ENCODE measurements around the gene RHOT2. TPM values are rescaled to one million over a fixed set of nuclear protein-coding genes. Genes with fewer than 3 reads are reported as not detected.

Gene RHOT2
- total and polyA plus RNA-seq, 2 of the 8 experiments (the other 6 are each of a cell fraction or from before 2014, with no cell fraction given): 149 to 194 TPM

DNA sequence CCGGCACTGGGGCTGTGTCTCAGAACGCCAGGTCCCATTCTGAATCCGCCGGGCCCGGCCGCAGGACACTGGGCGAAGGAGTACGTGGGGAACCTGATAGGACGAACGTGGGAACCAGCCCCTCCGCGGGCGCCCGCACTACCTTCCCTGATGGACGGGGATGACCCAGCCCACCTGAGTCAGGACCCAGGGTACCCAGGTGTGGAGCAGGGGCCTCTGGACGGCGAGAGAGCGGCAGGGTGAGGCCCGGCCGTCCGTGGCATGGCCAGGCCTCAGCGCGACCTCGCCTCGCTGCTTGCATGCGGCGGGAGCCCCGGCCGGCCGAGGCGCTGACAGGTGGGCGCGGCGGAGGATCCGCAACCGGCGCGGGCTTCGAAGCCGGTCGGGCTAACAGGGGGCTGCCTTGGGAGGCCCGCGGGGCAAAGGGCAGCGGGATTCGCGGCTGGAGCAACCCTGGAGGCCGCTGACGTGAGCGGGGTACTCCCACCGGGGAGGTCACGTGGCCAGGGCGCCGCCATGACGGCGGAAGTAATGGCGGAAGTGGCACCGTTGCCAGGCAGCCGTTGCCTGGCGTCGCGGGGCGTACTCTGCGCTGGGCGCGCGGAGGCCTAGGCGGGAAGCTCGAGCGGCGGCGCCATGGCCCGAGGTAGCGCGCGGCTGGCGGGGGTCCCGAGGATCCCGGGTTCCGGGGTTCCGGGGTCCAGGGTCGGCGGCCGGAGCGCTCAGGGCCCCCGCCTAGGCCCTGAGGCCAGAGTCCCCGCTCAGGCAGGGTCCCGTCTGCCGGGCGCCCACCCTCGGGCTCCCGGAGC lies 18.9 kb upstream of the RHOT2 start, which contains the start of gene WDR90:
Gene WDR90, plus strand, starts transcription at position 585 of the 809 bp plus-strand sequence. Its CDS starts 52 bp downstream, at position 637.
- FAIRE-seq: no peak
- TF ChIP-seq SRF (IDR thresholded peaks at IDR 0.05; ENCODE audit: low read depth, low read length) (no peak), JUND (IDR thresholded peaks at IDR 0.05; ENCODE audit: low read length) (no peak), TAF1 (IDR thresholded peaks at IDR 0.05; ENCODE audit: low read depth, low read length) (0 out of 2 replicates have a peak, but pooled peaks have one; percentile 52), NANOG (IDR thresholded peaks at IDR 0.05; ENCODE audit: insufficient read depth, low read depth, low read length, poor library complexity, severe bottlenecking) (no peak), CBX8 (IDR thresholded peaks at IDR 0.05; ENCODE audit: borderline replicate concordance, low read depth, low read length) (no peak), TEAD4 (IDR thresholded peaks at IDR 0.05; ENCODE audit: low read depth, low read length) (no peak), SP4 (IDR thresholded peaks at IDR 0.05; ENCODE audit: low read length) (peak; percentile 75; the same call in 1 of the 2 replicates), BACH1 (IDR thresholded peaks at IDR 0.05; ENCODE audit: low read length) (no peak), POU5F1 (IDR thresholded peaks at IDR 0.05; ENCODE audit: low read depth, low read length) (no peak)
- TF ChIP-seq, protein P1, sequence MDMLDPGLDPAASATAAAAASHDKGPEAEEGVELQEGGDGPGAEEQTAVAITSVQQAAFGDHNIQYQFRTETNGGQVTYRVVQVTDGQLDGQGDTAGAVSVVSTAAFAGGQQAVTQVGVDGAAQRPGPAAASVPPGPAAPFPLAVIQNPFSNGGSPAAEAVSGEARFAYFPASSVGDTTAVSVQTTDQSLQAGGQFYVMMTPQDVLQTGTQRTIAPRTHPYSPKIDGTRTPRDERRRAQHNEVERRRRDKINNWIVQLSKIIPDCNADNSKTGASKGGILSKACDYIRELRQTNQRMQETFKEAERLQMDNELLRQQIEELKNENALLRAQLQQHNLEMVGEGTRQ (IDR thresholded peaks at IDR 0.05; ENCODE audit: low read length): peak; percentile 96

More for the DNA sequence above, 18.9 kb upstream of the RHOT2 start, which contains the start of gene WDR90:
- H4K8ac ChIP-seq (ENCODE audit: extremely low read depth, insufficient read depth, low read length): peak within 1 kb of the TSS; percentile 82
- H4K5ac ChIP-seq (ENCODE audit: insufficient read length, low read depth, low read length): peak within 1 kb of the TSS; percentile 28
- H3K9me3 ChIP-seq (ENCODE audit: insufficient read depth in 2 of 2, low read depth in 1 of 2, low read length in 1 of 2): no peaks in the 10 kb centered on the region
- POLR2A ChIA-PET (ENCODE audit: partially characterized antibody): interaction anchor here (0.8 to 2.9 kb wide), 21 partner anchors 9 to 278 kb away, joined by 3 to 14 read pairs (median 4); partner anchors contain the start of genes JMJD8, METTL26, MRPL28 and RHBDL1
- CTCF ChIA-PET (ENCODE audit: partially characterized antibody): interaction anchor here (0.6 to 7.9 kb wide), 25 partner anchors 8 to 638 kb away, joined by 3 to 104 read pairs (median 5); partner anchors contain the start of genes JMJD8, METTL26, NHLRC4 and RHBDL1
- H3K4ac ChIP-seq (replicated peaks; ENCODE audit: insufficient read length, low read depth, low read length): no peak within 1 kb of the TSS
- H4K91ac ChIP-seq (replicated peaks; ENCODE audit: insufficient read length, low read length): peak within 1 kb of the TSS; percentile 6
- no peaks in the 10 kb centered on the region; the same call in 1 of the 2 replicates for H3K79me1 ChIP-seq (ENCODE audit: low read depth, low read length)
- 2% methylated on average over 82 of the region's 91 CpGs; no CpG with 5 or more reads in 1 of the 2 experiments for WGBS, 2 experiments (ENCODE audit: extremely low coverage in 1 of 2, insufficient coverage in 1 of 2, insufficient read length in 1 of 2, insufficient replicate concordance in 2 of 2, low coverage in 1 of 2, low lambda C conversion rate in 2 of 2, missing lambda C conversion rate in 1 of 2)
- peaks cover 7% of the 10 kb centered on the region for H3K23me2 ChIP-seq (ENCODE audit: low read depth, low read length)
- peaks cover 0 to 9% of the 10 kb centered on the region in 2 experiments for H4K20me1 ChIP-seq (replicated peaks in 1 of 2; ENCODE audit: control insufficient read depth in 1 of 2, insufficient read depth in 2 of 2, low read length in 2 of 2)
- no peaks in the 10 kb centered on the region for H3K27me3 ChIP-seq (replicated peaks in 1 of 4; ENCODE audit: control insufficient read depth in 3 of 4, extremely low read depth in 1 of 4, insufficient read depth in 3 of 4, low read length in 3 of 4)
- H2BK5ac ChIP-seq (ENCODE audit: low read depth, low read length): peak within 1 kb of the TSS; percentile 52
- H3K4me2 ChIP-seq (ENCODE audit: insufficient read depth in 1 of 2, low read depth in 2 of 2, low read length in 2 of 2): peak within 1 kb of the TSS; percentile 67 to 86
- H3K56ac ChIP-seq (replicated peaks; ENCODE audit: insufficient read length, low read depth, low read length): peak within 1 kb of the TSS; percentile 77
- H3K4me1 ChIP-seq (replicated peaks in 1 of 4; ENCODE audit: control insufficient read depth in 3 of 4, insufficient read depth in 4 of 4, low read length in 3 of 4): peaks cover 0 to 4% (median under 1%) of the 10 kb centered on the region in 4 experiments; a peak in 4 of 7 replicates
- H3K9ac ChIP-seq (replicated peaks in 1 of 4; ENCODE audit: extremely low read depth in 1 of 4, low read depth in 3 of 4, low read length in 3 of 4): peak within 1 kb of the TSS; percentile 38 to 55 (median 50); a peak in 6 of 7 replicates
- no peak within 1 kb of the TSS for H2BK15ac ChIP-seq (ENCODE audit: low read length)
- H3K14ac ChIP-seq (ENCODE audit: insufficient read length): no peak within 1 kb of the TSS
- peak within 1 kb of the TSS; percentile 50; the same call in 1 of the 2 replicates for H2BK12ac ChIP-seq (ENCODE audit: low read depth, low read length)
- H2BK120ac ChIP-seq (replicated peaks; ENCODE audit: low read depth, low read length): no peak within 1 kb of the TSS
- DNase-seq (ENCODE audit: low read depth in 1 of 2, low spot score in 2 of 2): peak in 1 of 2 experiments; percentile 97
- no peak within 1 kb of the TSS for H2AFZ ChIP-seq (ENCODE audit: low read length)
- H3K23ac ChIP-seq (ENCODE audit: insufficient read length): no peak within 1 kb of the TSS
- peak within 1 kb of the TSS; percentile 59 to 76 (median 68) for H3K4me3 ChIP-seq (ENCODE audit: extremely low read depth in 1 of 4, insufficient read depth in 2 of 4, low read depth in 3 of 4, low read length in 4 of 4)
- no peak within 1 kb of the TSS for H2AK5ac ChIP-seq (ENCODE audit: low read depth, low read length)
- no peaks in the 10 kb centered on the region for H3K79me2 ChIP-seq (ENCODE audit: control insufficient read depth in 1 of 2, insufficient read depth in 2 of 2, low read length in 2 of 2)
- no peak within 1 kb of the TSS for H2BK20ac ChIP-seq (ENCODE audit: low read length)
- H3K18ac ChIP-seq (ENCODE audit: extremely low read depth, low read length): peak within 1 kb of the TSS; percentile 32
- peaks cover 0 to 9% (median 1%) of the 10 kb centered on the region in 4 experiments; a peak in 1 of 8 replicates for H3K36me3 ChIP-seq (ENCODE audit: control insufficient read depth in 2 of 4, insufficient read depth in 4 of 4, low read length in 3 of 4)
- H3K27ac ChIP-seq (ENCODE audit: low read depth, low read length): peak within 1 kb of the TSS; percentile 35; the same call in 1 of the 2 replicates

Measured in H1 (cell line).